CD4-positive, alpha-beta memory T cell (primary cell): ENCODE measurements around the gene KCND3. TPM values are rescaled to one million over a fixed set of nuclear protein-coding genes. Genes with fewer than 3 reads are reported as not detected.

Experiments
- CTCF ChIA-PET: fragments of 350-600 bp; sonication (Branson Sonifier 250); formaldehyde crosslinking; loops from one replicate; lab custom pipeline; 2021; ENCODE audit warnings: inconsistent platforms; ENCODE audit not compliant: partially characterized antibody; lab: Charles Lee
- POLR2A ChIA-PET: fragments of 350-600 bp; sonication (Branson Sonifier 250); formaldehyde crosslinking; loops from one replicate; lab custom pipeline; 2021; ENCODE audit not compliant: partially characterized antibody; lab: Charles Lee
- DNase-seq, 5 donors: peaks; one replicate each; pipeline versions ENCODE4 v3.0.0 to v3.0.0-alpha.2; 2020 to 2022; ENCODE audit warnings: mixed read lengths in 1 of 5
- H3K27ac ChIP-seq: one replicate; pipeline ENCODE4 v1.7.0; 2013; ENCODE audit warnings: low read depth, low read length
- H3K27me3 ChIP-seq: 2 replicates; pipeline ENCODE4 v1.7.0; 2013; ENCODE audit warnings: mild to moderate bottlenecking, low read length, moderate library complexity; ENCODE audit not compliant: insufficient read depth
- H3K36me3 ChIP-seq: 2 replicates; pipeline ENCODE4 v1.7.0; 2013; ENCODE audit warnings: mild to moderate bottlenecking, low read length, moderate library complexity; ENCODE audit not compliant: insufficient read depth
- H3K4me1 ChIP-seq: 2 replicates; pipeline ENCODE4 v1.7.0; 2013; ENCODE audit warnings: mild to moderate bottlenecking, low read length, moderate library complexity; ENCODE audit not compliant: insufficient read depth
- H3K4me3 ChIP-seq, 2 donors: one replicate each; pipeline ENCODE4 v1.7.0; 2013; ENCODE audit warnings: low read length in 2 of 2, mild to moderate bottlenecking in 1 of 2
- H3K9me3 ChIP-seq, 2 donors: one replicate each; pipeline ENCODE4 v1.7.0; 2013; ENCODE audit warnings: low read length in 2 of 2, control low read depth in 1 of 2; ENCODE audit not compliant: control insufficient read depth in 1 of 2
- H3K27ac Mint-ChIP-seq, 7 donors: one replicate each; pipeline ENCODE4 v1.8.0; 2020 to 2021; ENCODE audit warnings: mixed read lengths in 7 of 7, mild to moderate bottlenecking in 6 of 7, inconsistent platforms in 3 of 7, moderate library complexity in 3 of 7
- H3K27me3 Mint-ChIP-seq, 2 donors: one replicate each; pipeline ENCODE4 v1.8.0; 2020 to 2021; ENCODE audit warnings: mixed read lengths in 2 of 2
- H3K36me3 Mint-ChIP-seq, 2 donors: one replicate each; pipeline ENCODE4 v1.8.0; 2020 to 2021; ENCODE audit warnings: mixed read lengths in 2 of 2, inconsistent platforms in 1 of 2, mild to moderate bottlenecking in 1 of 2
- H3K4me1 Mint-ChIP-seq, 4 donors: one replicate each; pipeline ENCODE4 v1.8.0; 2020 to 2021; ENCODE audit warnings: mixed read lengths in 4 of 4, mild to moderate bottlenecking in 1 of 4
- H3K4me3 Mint-ChIP-seq, 8 donors: one replicate each; pipeline ENCODE4 v1.8.0; 2020 to 2021; ENCODE audit warnings: mixed read lengths in 8 of 8, mild to moderate bottlenecking in 7 of 8, moderate library complexity in 6 of 8, inconsistent platforms in 3 of 8
- H3K9me3 Mint-ChIP-seq, 8 donors: one replicate each; pipeline ENCODE4 v1.8.0; 2020 to 2021; ENCODE audit warnings: mixed read lengths in 8 of 8, mild to moderate bottlenecking in 5 of 8, inconsistent platforms in 3 of 8, moderate library complexity in 1 of 8
- intact Hi-C: fragments of 100-400 bp; cut with micrococcal nuclease; formaldehyde crosslinking; loops from one replicate; pipeline ENCODE4 v1.15.1; 2023
- polyA plus RNA-seq, 2 donors: library from polyadenylated mRNA; unstranded; fragments of 300-500 nt; fragmentation: Illumina TruSeq; gene quantifications; one replicate each; pipeline ENCODE4 v1.2.3, GENCODE V29; 2021
- total RNA-seq, 2 experiments: library from RNA; stranded (reverse); gene quantifications; one replicate each; pipeline ENCODE4 v1.2.3, GENCODE V29; 2021

KCND3 gene
- total and polyA plus RNA-seq, 4 experiments from 2014 or later: 0.03 to 0.05 TPM; not detected in 2

DNA sequence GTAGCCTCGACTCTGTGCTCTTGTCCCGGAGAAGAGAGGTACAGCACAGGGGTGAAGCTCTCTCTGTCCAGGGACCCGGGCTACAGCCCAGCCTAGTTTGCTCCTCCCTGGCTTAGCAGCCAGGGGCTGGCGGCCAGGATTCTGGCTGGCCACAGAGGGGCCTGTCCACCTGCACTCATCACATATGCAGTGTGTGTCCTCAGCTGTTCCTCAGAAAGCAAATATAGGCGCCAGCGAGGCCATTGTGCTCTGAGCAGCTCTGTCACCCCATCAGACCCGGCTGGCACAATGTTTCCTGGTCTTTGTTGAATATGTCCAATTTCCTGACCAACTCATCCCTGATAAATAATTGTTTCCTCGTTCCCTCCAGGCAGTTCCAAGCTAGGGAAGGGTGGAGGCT lies 28.5 kb downstream of the KCND3 start:
- Histone ChIP-seq H3K36me3 (no peaks in the 10 kb centered on the region), H3K4me3 (no peak overlapping the region), H3K9me3 (no peaks in the 10 kb centered on the region), H3K27ac (no peak overlapping the region), H3K4me1 (no peaks in the 10 kb centered on the region), H3K27me3 (peaks cover 7% of the 10 kb centered on the region)
- intact Hi-C loops: no loop called here
- Mint-ChIP-seq H3K27me3 (peaks cover 23 to 30% of the 10 kb centered on the region in 2 donors), H3K27ac (peak overlapping the region in 1 of 7 donors; percentile 15), H3K9me3 (peaks cover 0 to 2% (median 0%) of the 10 kb centered on the region in 8 donors), H3K4me3 (no peak overlapping the region), H3K36me3 (no peaks in the 10 kb centered on the region), H3K4me1 (peaks cover 0 to 1% (median 0%) of the 10 kb centered on the region in 4 donors)
- ChIA-PET POLR2A (no interaction called here), CTCF (no interaction called here)
- no peak for DNase-seq

DNA sequence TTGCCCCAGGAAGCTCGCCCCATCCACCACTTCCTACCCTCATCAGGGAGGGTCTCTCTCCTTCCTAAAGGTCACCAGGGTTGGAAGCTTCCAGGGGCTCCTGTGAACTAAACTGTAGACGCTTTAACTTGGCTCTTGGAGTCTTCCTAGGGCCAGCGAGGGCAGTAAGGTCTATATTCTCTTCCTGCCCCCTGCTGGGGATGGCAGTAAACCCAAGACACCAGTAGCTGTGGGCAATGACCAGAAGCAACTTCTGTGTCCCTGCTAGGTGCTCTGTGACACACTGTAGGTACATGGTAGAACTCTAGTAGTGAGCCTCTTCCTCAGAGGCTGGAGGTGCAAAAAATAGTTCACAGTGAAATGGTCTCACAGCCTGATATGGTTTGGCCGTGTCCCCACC lies 30.0 kb downstream of the KCND3 start:
- ChIA-PET POLR2A (no interaction called here), CTCF (no interaction called here)
- Histone ChIP-seq H3K4me3 (no peak overlapping the region), H3K27ac (no peak overlapping the region), H3K36me3 (no peaks in the 10 kb centered on the region), H3K9me3 (no peaks in the 10 kb centered on the region), H3K4me1 (no peaks in the 10 kb centered on the region), H3K27me3 (peaks cover 7% of the 10 kb centered on the region)
- Mint-ChIP-seq H3K4me1 (peaks cover 0 to 1% (median 0%) of the 10 kb centered on the region in 4 donors), H3K27ac (no peak overlapping the region), H3K9me3 (peaks cover 0 to 2% (median 0%) of the 10 kb centered on the region in 8 donors), H3K27me3 (peaks cover 15 to 27% of the 10 kb centered on the region in 2 donors), H3K4me3 (no peak overlapping the region), H3K36me3 (no peaks in the 10 kb centered on the region)
- intact Hi-C loops: no loop called here
- no peak for DNase-seq

DNA sequence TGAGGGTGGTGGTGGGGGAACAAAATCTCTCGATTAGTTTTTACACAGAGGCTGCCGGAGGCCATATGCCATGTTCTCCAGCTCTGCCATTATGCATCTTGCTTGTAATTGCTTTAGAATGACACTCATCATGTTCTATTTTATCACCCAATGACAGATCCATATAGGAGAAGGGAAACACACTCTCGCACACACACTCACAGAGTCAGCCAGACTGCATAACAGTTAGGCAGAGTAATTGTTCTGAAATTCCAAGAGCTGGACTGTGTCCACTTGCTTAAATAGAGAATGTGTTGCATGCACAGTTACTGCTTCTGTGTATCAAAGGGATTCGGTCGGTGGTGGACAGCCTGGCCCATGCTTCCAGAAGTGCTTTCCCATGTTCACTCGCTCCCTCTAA lies 30.6 kb downstream of the KCND3 start:
- Mint-ChIP-seq H3K36me3 (no peaks in the 10 kb centered on the region), H3K27ac (no peak overlapping the region), H3K9me3 (peaks cover 0 to 2% (median 0%) of the 10 kb centered on the region in 8 donors), H3K4me3 (no peak overlapping the region), H3K4me1 (peaks cover 0 to 1% (median 0%) of the 10 kb centered on the region in 4 donors), H3K27me3 (peaks cover 18 to 30% of the 10 kb centered on the region in 2 donors)
- no peaks in the 10 kb centered on the region for H3K4me1 ChIP-seq
- no peak overlapping the region for H3K4me3 ChIP-seq
- H3K36me3 ChIP-seq: no peaks in the 10 kb centered on the region
- POLR2A ChIA-PET: no interaction called here
- CTCF ChIA-PET: no interaction called here
- no peaks in the 10 kb centered on the region for H3K9me3 ChIP-seq
- H3K27me3 ChIP-seq: peaks cover 7% of the 10 kb centered on the region
- intact Hi-C loops: no loop called here
- DNase-seq: no peak
- no peak overlapping the region for H3K27ac ChIP-seq

DNA sequence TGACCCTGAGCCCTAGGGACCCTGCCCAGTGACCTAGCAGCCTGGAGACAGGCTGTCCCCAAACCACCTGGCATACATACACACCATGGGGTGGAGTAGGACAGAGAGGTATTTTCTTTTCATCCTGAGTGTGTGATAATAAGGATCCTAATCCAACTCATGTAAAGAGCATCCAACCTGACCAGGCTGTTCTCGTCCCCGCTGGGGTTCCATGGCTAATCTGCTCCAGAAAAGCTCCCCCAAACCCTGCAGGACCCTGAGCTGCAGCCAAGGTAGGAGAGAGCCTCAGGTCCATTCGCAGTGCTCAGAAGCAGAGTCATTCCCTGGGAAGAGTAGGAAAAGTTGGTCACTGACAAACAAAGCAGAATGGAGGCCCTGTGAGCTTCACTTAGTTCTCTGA lies 31.4 kb downstream of the KCND3 start:
- Mint-ChIP-seq H3K36me3 (no peaks in the 10 kb centered on the region), H3K27ac (no peak overlapping the region), H3K4me1 (no peaks in the 10 kb centered on the region), H3K9me3 (peaks cover 0 to 2% (median 0%) of the 10 kb centered on the region in 8 donors), H3K27me3 (peaks cover 14 to 27% of the 10 kb centered on the region in 2 donors), H3K4me3 (no peak overlapping the region)
- ChIA-PET POLR2A (no interaction called here), CTCF (no interaction called here)
- no peaks in the 10 kb centered on the region for H3K36me3 ChIP-seq
- no peak for DNase-seq
- no peak overlapping the region for H3K4me3 ChIP-seq
- no peaks in the 10 kb centered on the region for H3K9me3 ChIP-seq
- intact Hi-C loops: no loop called here
- H3K27me3 ChIP-seq: peaks cover 7% of the 10 kb centered on the region
- H3K4me1 ChIP-seq: no peaks in the 10 kb centered on the region
- H3K27ac ChIP-seq: no peak overlapping the region

DNA sequence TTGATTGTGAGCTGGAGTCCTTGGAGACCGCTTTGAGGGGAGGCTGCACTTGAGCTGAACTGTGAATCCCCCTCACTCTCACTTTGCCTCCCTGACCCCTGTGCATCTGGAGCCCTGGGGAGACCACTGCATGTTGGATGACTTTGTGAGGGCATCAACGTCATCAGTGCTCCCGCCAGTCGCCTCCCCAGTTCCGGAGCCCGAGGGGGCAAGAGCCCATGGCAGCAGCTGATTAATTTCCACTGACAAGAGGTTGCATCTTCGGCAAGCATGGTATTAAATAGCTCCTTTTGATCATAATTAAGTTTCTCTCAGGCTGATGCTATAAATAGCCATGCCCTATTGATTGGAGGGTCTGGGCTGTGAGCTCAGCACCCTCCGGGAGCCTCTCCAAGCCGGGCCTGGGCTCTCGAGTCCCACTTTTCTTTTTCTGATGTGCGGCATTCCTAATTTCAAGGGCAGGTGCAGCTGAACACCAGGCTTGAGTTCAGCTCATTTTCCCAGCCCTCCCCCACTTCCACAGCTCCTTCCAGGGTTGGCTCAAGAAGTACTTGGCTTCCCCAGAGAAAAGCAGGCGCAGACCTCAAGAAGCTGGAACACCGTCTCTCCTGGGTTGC lies 33.2 kb downstream of the KCND3 start:
- H3K36me3 ChIP-seq: no peaks in the 10 kb centered on the region
- H3K27ac Mint-ChIP-seq: no peak overlapping the region
- no peaks in the 10 kb centered on the region for H3K27me3 ChIP-seq
- DNase-seq: no peak
- H3K36me3 Mint-ChIP-seq: no peaks in the 10 kb centered on the region
- peaks cover 18 to 25% of the 10 kb centered on the region in 2 donors for H3K27me3 Mint-ChIP-seq
- intact Hi-C loops: no loop called here
- H3K4me1 ChIP-seq: no peaks in the 10 kb centered on the region
- H3K4me3 Mint-ChIP-seq: no peak overlapping the region
- H3K9me3 Mint-ChIP-seq: peaks cover 0 to 2% (median 0%) of the 10 kb centered on the region in 8 donors
- H3K9me3 ChIP-seq: no peaks in the 10 kb centered on the region
- ChIA-PET CTCF (no interaction called here), POLR2A (no interaction called here)
- no peak overlapping the region for H3K27ac ChIP-seq
- no peaks in the 10 kb centered on the region for H3K4me1 Mint-ChIP-seq
- no peak overlapping the region for H3K4me3 ChIP-seq

DNA sequence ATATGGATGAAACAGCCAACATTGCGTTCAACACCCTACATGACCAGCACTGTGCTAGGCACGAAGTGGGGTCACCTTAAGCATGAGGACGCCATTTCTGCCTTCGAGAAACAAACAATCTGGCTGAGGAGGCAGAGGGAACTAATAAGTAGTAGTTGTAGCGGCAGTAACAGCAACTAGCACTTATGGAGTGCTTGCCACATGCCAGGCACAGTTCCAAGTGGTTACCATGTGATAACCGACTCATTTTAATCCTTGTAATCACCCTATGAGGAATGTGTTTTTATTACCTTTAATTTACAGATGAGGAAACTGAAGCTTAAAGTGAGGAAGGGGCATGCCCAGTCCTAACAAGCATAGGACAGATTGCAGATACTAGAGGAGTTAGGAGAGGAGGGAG lies 33.7 kb downstream of the KCND3 start:
- Mint-ChIP-seq H3K27ac (no peak overlapping the region), H3K4me3 (no peak overlapping the region), H3K9me3 (peaks cover 0 to 2% (median 0%) of the 10 kb centered on the region in 8 donors), H3K27me3 (peaks cover 18 to 24% of the 10 kb centered on the region in 2 donors), H3K36me3 (no peaks in the 10 kb centered on the region), H3K4me1 (no peaks in the 10 kb centered on the region)
- no peak overlapping the region for H3K27ac ChIP-seq
- no peak for DNase-seq
- intact Hi-C loops: no loop called here
- H3K4me1 ChIP-seq: no peaks in the 10 kb centered on the region
- CTCF ChIA-PET: no interaction called here
- POLR2A ChIA-PET: no interaction called here
- H3K27me3 ChIP-seq: no peaks in the 10 kb centered on the region
- H3K9me3 ChIP-seq: no peaks in the 10 kb centered on the region
- no peaks in the 10 kb centered on the region for H3K36me3 ChIP-seq
- no peak overlapping the region for H3K4me3 ChIP-seq

DNA sequence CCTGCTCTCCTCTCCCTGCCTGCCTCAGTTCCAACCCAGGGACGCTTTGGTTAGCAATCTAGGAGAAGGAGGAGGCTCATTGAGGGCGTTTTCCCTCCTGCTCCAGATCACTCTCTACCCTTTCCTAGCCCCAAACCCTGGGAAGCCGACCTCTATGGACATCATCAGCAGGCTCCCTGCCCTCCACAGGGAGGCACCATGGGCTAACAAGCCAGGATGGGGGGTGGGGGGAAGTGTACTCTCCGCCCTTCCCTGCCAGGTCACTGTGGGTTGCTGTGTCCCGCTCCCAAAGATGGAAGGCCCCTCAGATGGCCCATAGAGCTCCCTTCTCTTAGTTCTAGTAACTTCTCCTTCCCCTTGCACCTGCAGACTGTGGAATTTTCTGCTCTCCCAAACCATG lies 35.7 kb downstream of the KCND3 start:
- Mint-ChIP-seq H3K27me3 (peaks cover 19 to 25% of the 10 kb centered on the region in 2 donors), H3K4me3 (no peak overlapping the region), H3K9me3 (peaks cover 0 to 2% (median 0%) of the 10 kb centered on the region in 8 donors), H3K27ac (no peak overlapping the region), H3K4me1 (peaks cover 0 to 5% (median 2%) of the 10 kb centered on the region in 4 donors), H3K36me3 (no peaks in the 10 kb centered on the region)
- DNase-seq: no peak
- ChIA-PET CTCF (no interaction called here), POLR2A (no interaction called here)
- Histone ChIP-seq H3K4me1 (no peaks in the 10 kb centered on the region), H3K9me3 (no peaks in the 10 kb centered on the region), H3K27ac (no peak overlapping the region), H3K36me3 (no peaks in the 10 kb centered on the region), H3K27me3 (no peaks in the 10 kb centered on the region), H3K4me3 (no peak overlapping the region)
- intact Hi-C loops: no loop called here
